ENCODE data around the gene CHCHD10.

CHCHD10 gene

DNA sequence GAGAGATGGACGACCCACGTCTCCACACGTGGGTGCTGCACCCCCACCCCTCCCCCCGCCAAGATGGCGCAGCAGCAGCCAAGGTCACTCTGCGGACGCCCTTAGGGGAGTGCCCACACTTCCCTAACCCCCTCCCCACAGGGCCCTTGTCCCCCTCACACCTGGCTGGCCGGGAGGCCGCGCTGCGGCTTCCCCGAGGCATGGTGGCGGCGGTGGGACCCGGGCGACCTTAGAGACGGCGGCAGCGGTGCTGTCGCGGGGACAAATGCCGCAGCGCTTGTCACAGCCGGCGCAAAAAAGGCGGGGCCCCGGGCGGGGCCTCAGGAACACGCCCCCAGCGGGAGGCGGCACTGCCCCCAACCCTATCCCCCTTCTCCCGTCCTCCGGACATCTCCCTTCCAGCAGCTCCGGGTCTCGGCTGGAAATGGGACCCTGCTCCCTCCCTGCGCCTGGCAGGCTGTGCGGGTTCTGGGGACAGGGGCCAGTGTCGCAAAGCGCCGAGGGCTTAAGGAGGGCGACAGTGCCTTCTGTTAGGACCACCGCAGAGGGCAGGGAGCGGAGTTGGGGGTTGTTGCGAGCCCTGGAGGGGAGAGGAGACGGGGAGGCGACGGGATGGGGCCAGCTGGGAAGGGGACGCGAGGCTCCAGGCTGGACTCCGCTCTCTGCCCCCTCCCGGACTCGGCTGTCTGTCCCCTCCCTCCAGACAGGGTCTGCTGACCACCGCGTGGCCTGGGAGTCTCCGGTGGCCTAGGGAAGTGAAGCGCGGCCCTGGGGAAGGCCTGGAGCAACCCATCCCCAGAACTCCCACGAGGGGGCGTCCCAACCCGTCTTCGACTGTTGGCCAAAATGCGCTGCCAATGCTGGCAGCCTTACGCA is at the start of gene CHCHD10:
CHCHD10 (minus strand) TSS at position 300 of the 876 bp plus-strand sequence; CDS start at position 202, 98 bp downstream.
- no peaks in the 10 kb centered on the region for H3K9me3 ChIP-seq (ENCODE audit: control insufficient read depth, insufficient read depth, low read length)
- peak within 1 kb of the TSS; percentile 83 for H3K9ac ChIP-seq (ENCODE audit: low read depth, low read length)
- peaks cover 6% of the 10 kb centered on the region for H3K36me3 ChIP-seq (ENCODE audit: insufficient read depth, low read length)
- peaks cover 7% of the 10 kb centered on the region; the same call in 1 of the 2 replicates for H3K4me1 ChIP-seq (ENCODE audit: insufficient read depth, low read length)

- Histone ChIP-seq H3K4me1 (ENCODE audit: insufficient read depth, low read length) (no peaks in the 10 kb centered on the region), H3K9me3 (ENCODE audit: control insufficient read depth, insufficient read depth, low read length) (no peaks in the 10 kb centered on the region), H3K9ac (ENCODE audit: low read depth, low read length) (no peak overlapping the region), H3K36me3 (ENCODE audit: insufficient read depth, low read length) (peaks cover 20% of the 10 kb centered on the region)
These were observed 49.4 kb upstream of the CHCHD10 start for GRCh38 chr22:23817146-23817545.

DNA sequence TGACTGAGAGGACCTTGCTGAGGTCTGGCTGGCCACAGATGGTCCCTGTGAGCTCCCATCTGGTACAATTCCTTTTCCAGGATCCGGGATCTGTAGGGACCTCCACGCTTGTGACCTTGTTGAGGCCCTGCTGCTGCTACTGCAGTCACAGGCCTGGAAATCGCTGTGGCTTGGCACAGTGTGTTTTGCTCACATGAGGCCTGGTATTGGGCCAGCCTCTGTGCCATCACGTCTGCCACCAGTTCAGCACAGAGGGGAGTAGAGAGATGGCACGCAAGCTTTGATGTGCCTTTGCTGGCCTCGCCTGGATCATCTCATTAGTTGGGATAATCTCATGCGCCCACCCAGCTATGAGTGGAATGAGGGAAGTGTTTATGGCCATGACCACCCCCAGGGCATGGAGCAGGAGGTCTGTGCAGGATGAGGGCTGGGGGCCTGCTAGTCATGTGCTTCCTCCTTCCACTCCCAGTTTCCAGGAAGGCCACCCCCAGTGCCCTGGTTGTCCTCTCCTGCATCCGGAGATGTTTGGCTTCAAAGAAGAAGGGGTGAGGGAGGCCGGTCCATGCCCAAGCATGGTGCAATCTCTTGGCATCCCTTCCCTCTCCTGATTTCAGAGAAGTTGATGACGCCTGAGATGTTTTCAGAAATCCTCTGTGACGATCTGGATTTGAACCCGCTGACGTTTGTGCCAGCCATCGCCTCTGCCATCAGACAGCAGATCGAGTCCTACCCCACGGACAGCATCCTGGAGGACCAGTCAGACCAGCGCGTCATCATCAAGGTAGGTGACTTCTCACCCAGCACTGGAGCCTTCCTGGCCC is 48.6 kb upstream of the CHCHD10 start:
- Histone ChIP-seq H3K9ac (ENCODE audit: low read depth, low read length) (no peak overlapping the region), H3K9me3 (ENCODE audit: control insufficient read depth, insufficient read depth, low read length) (no peaks in the 10 kb centered on the region), H3K36me3 (ENCODE audit: insufficient read depth, low read length) (peaks cover 19% of the 10 kb centered on the region), H3K4me1 (ENCODE audit: insufficient read depth, low read length) (no peaks in the 10 kb centered on the region)

- H3K36me3 ChIP-seq (ENCODE audit: insufficient read depth, low read length) = peaks cover 14% of the 10 kb centered on the region
- no peaks in the 10 kb centered on the region for H3K9me3 ChIP-seq (ENCODE audit: control insufficient read depth, insufficient read depth, low read length)
- H3K4me1 ChIP-seq (ENCODE audit: insufficient read depth, low read length) = no peaks in the 10 kb centered on the region
- H3K9ac ChIP-seq (ENCODE audit: low read depth, low read length) = no peak overlapping the region
These were observed 47.9 kb upstream of the CHCHD10 start for GRCh38 chr22:23815541-23816155.

GRCh38 chr22:23812378-23812777 is 44.6 kb upstream of the CHCHD10 start:
- H3K9me3 ChIP-seq (ENCODE audit: control insufficient read depth, insufficient read depth, low read length) = no peaks in the 10 kb centered on the region
- peaks cover 8% of the 10 kb centered on the region for H3K36me3 ChIP-seq (ENCODE audit: insufficient read depth, low read length)
- H3K9ac ChIP-seq (ENCODE audit: low read depth, low read length) = no peak overlapping the region
- H3K4me1 ChIP-seq (ENCODE audit: insufficient read depth, low read length) = no peaks in the 10 kb centered on the region

GRCh38 chr22:23806837-23807236 is 39.1 kb upstream of the CHCHD10 start:
- H3K9ac ChIP-seq (ENCODE audit: low read depth, low read length) = no peak overlapping the region
- peaks cover 23% of the 10 kb centered on the region for H3K36me3 ChIP-seq (ENCODE audit: insufficient read depth, low read length)
- H3K4me1 ChIP-seq (ENCODE audit: insufficient read depth, low read length) = no peaks in the 10 kb centered on the region
- no peaks in the 10 kb centered on the region for H3K9me3 ChIP-seq (ENCODE audit: control insufficient read depth, insufficient read depth, low read length)

GRCh38 chr22:23804781-23805291 is 37.1 kb upstream of the CHCHD10 start:
- H3K4me1 ChIP-seq (ENCODE audit: insufficient read depth, low read length) = no peaks in the 10 kb centered on the region

GRCh38 chr22:23803001-23803819 is 35.4 kb upstream of the CHCHD10 start:
- no peaks in the 10 kb centered on the region for H3K9me3 ChIP-seq (ENCODE audit: control insufficient read depth, insufficient read depth, low read length)
- no peak overlapping the region for H3K9ac ChIP-seq (ENCODE audit: low read depth, low read length)
- no peaks in the 10 kb centered on the region for H3K4me1 ChIP-seq (ENCODE audit: insufficient read depth, low read length)
- H3K36me3 ChIP-seq (ENCODE audit: insufficient read depth, low read length) = peaks cover 32% of the 10 kb centered on the region

More at GRCh38 chr22:23804781-23805291, 37.1 kb upstream of the CHCHD10 start:
- Histone ChIP-seq H3K9me3 (ENCODE audit: control insufficient read depth, insufficient read depth, low read length) (no peaks in the 10 kb centered on the region), H3K9ac (ENCODE audit: low read depth, low read length) (no peak overlapping the region), H3K36me3 (ENCODE audit: insufficient read depth, low read length) (peaks cover 32% of the 10 kb centered on the region)

- no peaks in the 10 kb centered on the region for H3K9me3 ChIP-seq (ENCODE audit: control insufficient read depth, insufficient read depth, low read length)
- H3K9ac ChIP-seq (ENCODE audit: low read depth, low read length) = no peak overlapping the region
- H3K4me1 ChIP-seq (ENCODE audit: insufficient read depth, low read length) = no peaks in the 10 kb centered on the region
- peaks cover 28% of the 10 kb centered on the region for H3K36me3 ChIP-seq (ENCODE audit: insufficient read depth, low read length)
These were observed 34.2 kb upstream of the CHCHD10 start for GRCh38 chr22:23801886-23802377.

GRCh38 chr22:23801238-23801821 is 33.6 kb upstream of the CHCHD10 start:
- H3K9me3 ChIP-seq (ENCODE audit: control insufficient read depth, insufficient read depth, low read length) = no peaks in the 10 kb centered on the region
- no peaks in the 10 kb centered on the region for H3K4me1 ChIP-seq (ENCODE audit: insufficient read depth, low read length)
- no peak overlapping the region for H3K9ac ChIP-seq (ENCODE audit: low read depth, low read length)
- H3K36me3 ChIP-seq (ENCODE audit: insufficient read depth, low read length) = peaks cover 28% of the 10 kb centered on the region

DNA sequence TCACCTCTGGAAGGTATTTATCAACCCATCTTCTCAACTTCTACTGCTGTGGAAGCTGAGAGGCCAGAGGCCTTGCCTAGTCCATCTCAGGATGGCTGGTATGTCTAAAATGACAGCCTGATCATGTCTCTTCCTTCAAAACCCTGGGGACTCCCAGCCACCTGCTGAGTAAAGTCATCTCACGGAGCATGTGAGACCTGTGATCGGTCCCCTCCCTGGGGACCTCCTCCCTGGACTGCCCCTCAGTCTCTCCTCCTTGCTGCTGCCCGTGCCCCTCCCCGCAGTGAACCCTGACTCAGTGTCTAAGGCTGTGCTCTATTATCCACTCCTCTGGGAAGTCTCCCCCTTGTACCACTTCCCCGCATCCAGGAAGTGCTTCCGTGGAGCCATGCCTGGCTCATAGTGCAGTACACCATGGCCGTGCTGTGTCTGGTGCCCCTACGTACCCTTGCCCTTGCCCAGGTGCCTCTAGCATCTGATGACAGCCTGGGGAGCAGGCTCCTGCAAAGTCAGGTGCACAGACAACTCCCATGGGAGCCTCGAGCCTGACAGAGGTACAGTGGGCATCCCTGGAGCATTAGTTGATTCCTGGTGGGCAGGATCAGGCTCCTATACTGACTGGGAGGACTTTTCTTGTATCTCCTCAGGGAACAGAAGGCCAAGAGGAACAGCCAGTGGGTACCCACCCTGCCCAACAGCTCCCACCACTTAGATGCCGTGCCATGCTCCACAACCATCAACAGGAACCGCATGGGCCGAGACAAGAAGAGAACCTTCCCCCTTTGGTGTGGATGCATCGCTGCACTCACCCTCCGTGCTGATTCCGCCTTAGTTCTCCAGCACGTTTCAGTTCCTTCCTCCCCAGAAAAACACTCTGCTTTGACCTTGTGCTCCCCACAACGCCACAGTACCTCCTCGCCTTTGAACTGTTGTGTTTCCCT is 32.8 kb upstream of the CHCHD10 start:
- no peaks in the 10 kb centered on the region for H3K4me1 ChIP-seq (ENCODE audit: insufficient read depth, low read length)
- H3K9me3 ChIP-seq (ENCODE audit: control insufficient read depth, insufficient read depth, low read length) = no peaks in the 10 kb centered on the region
- H3K9ac ChIP-seq (ENCODE audit: low read depth, low read length) = no peak overlapping the region
- peaks cover 25% of the 10 kb centered on the region for H3K36me3 ChIP-seq (ENCODE audit: insufficient read depth, low read length)

GRCh38 chr22:23796461-23796860 is 28.7 kb upstream of the CHCHD10 start:
- Histone ChIP-seq H3K36me3 (ENCODE audit: insufficient read depth, low read length) (peaks cover 17% of the 10 kb centered on the region; the same call in 1 of the 2 replicates), H3K4me1 (ENCODE audit: insufficient read depth, low read length) (no peaks in the 10 kb centered on the region)

More at GRCh38 chr22:23796461-23796860, 28.7 kb upstream of the CHCHD10 start:
- no peak overlapping the region for H3K9ac ChIP-seq (ENCODE audit: low read depth, low read length)
- H3K9me3 ChIP-seq (ENCODE audit: control insufficient read depth, insufficient read depth, low read length) = no peaks in the 10 kb centered on the region
